Measurements from ENCODE around the gene HSD17B2.

The HSD17B2 gene

DNA sequence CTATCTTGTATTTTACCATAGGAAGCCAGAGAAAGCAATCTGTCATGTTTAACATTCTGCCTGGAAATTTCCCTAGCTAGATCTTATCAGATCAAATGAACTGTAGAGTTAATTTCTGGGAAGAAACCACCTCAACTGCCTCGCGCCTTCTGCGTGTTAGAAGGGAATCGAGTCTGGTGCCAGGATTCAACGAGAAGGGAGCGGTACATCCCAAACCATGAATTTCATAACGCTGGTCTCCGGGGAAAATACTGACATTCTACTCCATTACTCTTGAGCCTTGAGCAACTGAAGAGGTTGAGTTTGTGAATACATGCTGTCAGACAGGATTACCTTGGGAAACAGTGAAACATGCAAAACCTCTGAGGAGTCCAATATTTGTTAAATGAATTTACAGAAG, 99.8 kb downstream of the HSD17B2 start:
- Histone ChIP-seq H3F3A (ENCODE audit: control insufficient read depth, insufficient read depth) (no peaks in the 10 kb centered on the region), H3K27ac (ENCODE audit: low read depth, low read length) (no peak overlapping the region), H3K4me3 (ENCODE audit: low read length) (no peak overlapping the region), H3K4me1 (ENCODE audit: control insufficient read depth, low read length) (no peaks in the 10 kb centered on the region), H4K20me1 (ENCODE audit: control insufficient read depth, insufficient read depth, low read depth, low read length) (no peaks in the 10 kb centered on the region), H3K27me3 (ENCODE audit: control insufficient read depth, low read length) (no peaks in the 10 kb centered on the region), H3K36me3 (ENCODE audit: control insufficient read depth, low read length) (0 out of 2 replicates have a peak, but pooled peaks cover 3% of the 10 kb centered on the region), H3K9me3 (ENCODE audit: control insufficient read depth, insufficient read depth, low read length) (no peaks in the 10 kb centered on the region), H3K4me2 (ENCODE audit: low read length) (no peak overlapping the region), H3K9me2 (replicated peaks; ENCODE audit: control insufficient read depth, low read length) (no peaks in the 10 kb centered on the region), H3K79me2 (ENCODE audit: control insufficient read depth, low read length) (no peaks in the 10 kb centered on the region)
- TF ChIP-seq, protein P1, sequence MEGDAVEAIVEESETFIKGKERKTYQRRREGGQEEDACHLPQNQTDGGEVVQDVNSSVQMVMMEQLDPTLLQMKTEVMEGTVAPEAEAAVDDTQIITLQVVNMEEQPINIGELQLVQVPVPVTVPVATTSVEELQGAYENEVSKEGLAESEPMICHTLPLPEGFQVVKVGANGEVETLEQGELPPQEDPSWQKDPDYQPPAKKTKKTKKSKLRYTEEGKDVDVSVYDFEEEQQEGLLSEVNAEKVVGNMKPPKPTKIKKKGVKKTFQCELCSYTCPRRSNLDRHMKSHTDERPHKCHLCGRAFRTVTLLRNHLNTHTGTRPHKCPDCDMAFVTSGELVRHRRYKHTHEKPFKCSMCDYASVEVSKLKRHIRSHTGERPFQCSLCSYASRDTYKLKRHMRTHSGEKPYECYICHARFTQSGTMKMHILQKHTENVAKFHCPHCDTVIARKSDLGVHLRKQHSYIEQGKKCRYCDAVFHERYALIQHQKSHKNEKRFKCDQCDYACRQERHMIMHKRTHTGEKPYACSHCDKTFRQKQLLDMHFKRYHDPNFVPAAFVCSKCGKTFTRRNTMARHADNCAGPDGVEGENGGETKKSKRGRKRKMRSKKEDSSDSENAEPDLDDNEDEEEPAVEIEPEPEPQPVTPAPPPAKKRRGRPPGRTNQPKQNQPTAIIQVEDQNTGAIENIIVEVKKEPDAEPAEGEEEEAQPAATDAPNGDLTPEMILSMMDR (IDR thresholded peaks at IDR 0.05; ENCODE audit: low read depth, low read length, poor library complexity, severe bottlenecking): no peak
- no peak for TF ChIP-seq EZH2phosphoT487 (IDR thresholded peaks at IDR 0.05; ENCODE audit: borderline replicate concordance, low read length)

DNA sequence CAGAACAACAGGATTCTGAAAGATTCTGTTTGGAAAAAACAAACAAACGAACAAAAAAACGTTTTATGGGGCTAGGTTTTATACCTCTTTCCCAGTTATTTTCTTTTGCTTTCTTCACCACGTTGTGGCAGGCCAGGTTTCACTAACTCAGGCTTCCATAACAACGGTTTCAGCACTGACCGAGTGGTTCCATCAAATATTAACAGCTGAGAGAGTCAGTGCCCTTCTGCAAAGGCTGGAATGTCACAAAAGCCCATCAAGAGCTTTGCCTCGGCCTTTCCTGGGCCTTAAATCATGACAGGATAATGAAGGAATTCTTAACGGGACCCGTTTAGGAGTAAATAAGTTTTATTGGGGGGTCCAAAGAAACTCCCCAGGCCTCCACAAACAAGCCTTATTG, 100.8 kb downstream of the HSD17B2 start:
- H4K20me1 ChIP-seq (ENCODE audit: control insufficient read depth, insufficient read depth, low read depth, low read length): no peaks in the 10 kb centered on the region
- no peaks in the 10 kb centered on the region for H3K4me1 ChIP-seq (ENCODE audit: control insufficient read depth, low read length)
- H3K9me2 ChIP-seq (replicated peaks; ENCODE audit: control insufficient read depth, low read length): no peaks in the 10 kb centered on the region
- no peaks in the 10 kb centered on the region for H3K27me3 ChIP-seq (ENCODE audit: control insufficient read depth, low read length)
- no peak for TF ChIP-seq EZH2phosphoT487 (IDR thresholded peaks at IDR 0.05; ENCODE audit: borderline replicate concordance, low read length)
- TF ChIP-seq, protein P1 (IDR thresholded peaks at IDR 0.05; ENCODE audit: low read depth, low read length, poor library complexity, severe bottlenecking): no peak
- H3K4me3 ChIP-seq (ENCODE audit: low read length): no peak overlapping the region
- no peaks in the 10 kb centered on the region for H3K79me2 ChIP-seq (ENCODE audit: control insufficient read depth, low read length)
- H3F3A ChIP-seq (ENCODE audit: control insufficient read depth, insufficient read depth): no peaks in the 10 kb centered on the region
- 0 out of 2 replicates have a peak, but pooled peaks cover 3% of the 10 kb centered on the region for H3K36me3 ChIP-seq (ENCODE audit: control insufficient read depth, low read length)
- H3K9me3 ChIP-seq (ENCODE audit: control insufficient read depth, insufficient read depth, low read length): no peaks in the 10 kb centered on the region
- H3K4me2 ChIP-seq (ENCODE audit: low read length): no peak overlapping the region
- no peak overlapping the region for H3K27ac ChIP-seq (ENCODE audit: low read depth, low read length)

DNA sequence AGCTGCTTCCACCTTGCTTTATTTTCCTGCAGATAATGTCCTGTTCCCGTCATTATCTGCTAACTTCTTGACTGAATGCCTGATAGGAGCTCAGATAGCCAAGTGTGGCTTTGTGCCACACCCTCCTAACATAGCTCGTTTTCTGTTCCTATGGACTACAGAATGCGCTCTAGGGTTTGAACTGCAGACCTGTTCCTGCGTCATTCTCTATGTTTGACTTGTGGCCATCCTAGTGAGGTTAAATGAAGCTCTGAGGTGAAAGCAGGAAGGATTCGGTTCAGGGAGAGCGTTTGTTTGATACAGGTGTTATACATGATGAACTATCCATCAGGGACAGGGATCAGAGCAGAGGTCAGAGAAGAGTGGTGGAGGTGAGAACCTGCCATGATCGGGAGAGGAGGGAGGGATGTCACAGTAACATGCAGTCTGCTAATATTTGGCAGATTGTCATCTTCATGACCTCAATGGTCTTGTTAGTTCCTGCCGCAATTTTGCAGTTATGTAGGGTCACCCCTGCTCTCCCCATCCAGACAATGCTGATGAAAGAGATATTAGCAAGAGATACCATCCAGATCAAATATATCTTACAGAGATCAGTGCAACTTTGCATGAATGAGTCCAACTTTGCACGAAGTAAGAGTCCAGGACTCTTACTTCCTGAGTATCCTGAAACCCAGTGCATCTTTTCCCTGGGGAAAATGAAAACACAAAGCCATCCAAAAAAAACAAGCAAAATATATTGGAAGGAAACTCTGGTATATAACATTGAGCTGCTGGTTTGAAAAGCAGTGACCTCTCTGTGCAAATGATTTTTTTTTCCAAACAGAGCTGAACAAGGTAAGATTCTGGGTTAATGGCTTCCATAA, 102.1 kb downstream of the HSD17B2 start:
- Histone ChIP-seq H4K20me1 (ENCODE audit: control insufficient read depth, insufficient read depth, low read depth, low read length) (no peaks in the 10 kb centered on the region), H3K27me3 (ENCODE audit: control insufficient read depth, low read length) (no peaks in the 10 kb centered on the region), H3K36me3 (ENCODE audit: control insufficient read depth, low read length) (0 out of 2 replicates have a peak, but pooled peaks cover 3% of the 10 kb centered on the region), H3K9me3 (ENCODE audit: control insufficient read depth, insufficient read depth, low read length) (no peaks in the 10 kb centered on the region), H3K79me2 (ENCODE audit: control insufficient read depth, low read length) (no peaks in the 10 kb centered on the region), H3K4me3 (ENCODE audit: low read length) (no peak overlapping the region), H3F3A (ENCODE audit: control insufficient read depth, insufficient read depth) (no peaks in the 10 kb centered on the region), H3K4me1 (ENCODE audit: control insufficient read depth, low read length) (no peaks in the 10 kb centered on the region), H3K4me2 (ENCODE audit: low read length) (no peak overlapping the region), H3K27ac (ENCODE audit: low read depth, low read length) (no peak overlapping the region), H3K9me2 (replicated peaks; ENCODE audit: control insufficient read depth, low read length) (no peaks in the 10 kb centered on the region)
- no peak for TF ChIP-seq EZH2phosphoT487 (IDR thresholded peaks at IDR 0.05; ENCODE audit: borderline replicate concordance, low read length)
- TF ChIP-seq, protein P1 (IDR thresholded peaks at IDR 0.05; ENCODE audit: low read depth, low read length, poor library complexity, severe bottlenecking): no peak
